GM12878 (cell line): ENCODE results near the gene SRSF1. TPM values are rescaled to one million over a fixed set of nuclear protein-coding genes. Genes with fewer than 3 reads are reported as not detected.

Source experiments
- ATAC-seq: fragments of 200-7000 bp; cut with Tn5 transposase; 3 replicates; pipeline ENCODE4 v1.9.1; 2020; ENCODE audit warnings: mild to moderate bottlenecking, moderate library complexity
- BruUV-seq: library from RNA; stranded (reverse); fragments of 400-500 nt; replicated peaks from 2 replicates; lab custom pipeline; 2021; lab: Mats Ljungman, UMichigan
- CTCF ChIA-PET: fragments of 300-600 bp; sonication (Branson Sonifier 250); formaldehyde crosslinking; extraction: SDS; loops from one replicate; lab custom pipeline; 2021; ENCODE audit warnings: inconsistent platforms; lab: Yijun Ruan, JAX
- POLR2A ChIA-PET: fragments of 350-600 bp; formaldehyde crosslinking; extraction: SDS; loops from one replicate; lab custom pipeline; 2021; ENCODE audit warnings: inconsistent platforms; lab: Charles Lee
- RAD21 ChIA-PET: fragments of 300-600 bp; sonication (Branson Sonifier 250); formaldehyde crosslinking; loops from one replicate; lab custom pipeline; 2023; ENCODE audit warnings: antibody characterized with exemption; ENCODE audit not compliant: unreplicated experiment; lab: Charles Lee
- SMC1A ChIA-PET: fragments of 300-600 bp; sonication (Branson Sonifier 250); formaldehyde crosslinking; loops from one replicate; lab custom pipeline; 2023; ENCODE audit not compliant: unreplicated experiment, uncharacterized antibody; lab: Charles Lee
- DNase-seq: peaks from one replicate; pipeline ENCODE4 v3.0.0-alpha.2; 2011; ENCODE audit warnings: low read depth, low spot score
- FAIRE-seq: peaks from 3 replicates; lab custom pipeline; 2011; peaks lifted over from hg19 to GRCh38; lab: Jason Lieb, UNC
- H2AFZ ChIP-seq: 2 replicates; pipeline ENCODE4 v1.6.0; 2011; ENCODE audit warnings: low read depth, low read length, control low read depth; ENCODE audit not compliant: control insufficient read depth
- H3K27ac ChIP-seq: 2 replicates; pipeline ENCODE4 v1.5.1; 2011; ENCODE audit warnings: control low read depth; ENCODE audit not compliant: control insufficient read depth, insufficient read depth
- H3K27me3 ChIP-seq, 2 experiments: replicated peaks in 1 of 2; 2 replicates each; pipeline versions ENCODE4 v1.6.0 to v1.6.1; 2011; ENCODE audit warnings: low read length in 1 of 2; ENCODE audit not compliant: control insufficient read depth in 2 of 2, insufficient read depth in 2 of 2
- H3K36me3 ChIP-seq, 2 experiments: 2 replicates each; pipeline ENCODE4 v1.5.1; 2011; ENCODE audit warnings: low read length in 1 of 2; ENCODE audit not compliant: control insufficient read depth in 2 of 2, insufficient read depth in 2 of 2
- H3K4me1 ChIP-seq: 2 replicates; pipeline ENCODE4 v1.6.1; 2011; ENCODE audit warnings: mild to moderate bottlenecking, low read length, moderate library complexity, mixed read lengths; ENCODE audit not compliant: control insufficient read depth, insufficient read depth
- H3K4me2 ChIP-seq: 2 replicates; pipeline ENCODE4 v1.6.0; 2011; ENCODE audit warnings: control low read depth; ENCODE audit not compliant: control insufficient read depth, insufficient read depth
- H3K4me3 ChIP-seq: fragments of 200-600 bp; sonication (generic); 2 replicates; pipeline ENCODE4 v1.5.1; 2016
- H3K79me2 ChIP-seq: 2 replicates; pipeline ENCODE4 v1.6.0; 2011; ENCODE audit warnings: low read length; ENCODE audit not compliant: control insufficient read depth, insufficient read depth
- H3K9ac ChIP-seq: 2 replicates; pipeline ENCODE4 v1.8.0; 2011; ENCODE audit warnings: low read length, control low read depth, mixed read lengths; ENCODE audit not compliant: control insufficient read depth, insufficient read depth
- H3K9me3 ChIP-seq: replicated peaks from 3 replicates; pipeline ENCODE4 v1.5.1; 2011; ENCODE audit warnings: mild to moderate bottlenecking, low read length; ENCODE audit not compliant: control insufficient read depth, insufficient read depth
- H4K20me1 ChIP-seq: 2 replicates; pipeline ENCODE4 v1.6.0; 2011; ENCODE audit not compliant: control insufficient read depth, insufficient read depth
- CHD2 ChIP-seq: IDR thresholded peaks from 2 replicates; pipeline ENCODE4 v1.6.1; 2011; ENCODE audit warnings: low read depth, low read length, improper control_type of control experiment, borderline replicate concordance
- EED ChIP-seq: sonication (generic); IDR thresholded peaks from 2 replicates; pipeline ENCODE4 v1.6.1; 2016; ENCODE audit warnings: antibody characterized with exemption, low read depth
- EZH2 ChIP-seq: IDR thresholded peaks from 2 replicates; pipeline ENCODE4 v1.6.1; 2012; ENCODE audit warnings: low read depth, mild to moderate bottlenecking, control low read depth, inconsistent platforms, low read length, borderline replicate concordance; ENCODE audit not compliant: control insufficient read depth
- KLF5 ChIP-seq: fragments of 450-650 bp; IDR thresholded peaks from 2 replicates; pipeline ENCODE4 v1.6.1; 2014; ENCODE audit warnings: mild to moderate bottlenecking; ENCODE audit not compliant: partially characterized antibody
- MTA2 ChIP-seq: fragments of 450-650 bp; IDR thresholded peaks from 2 replicates; pipeline ENCODE4 v1.6.1; 2016; ENCODE audit warnings: low read depth, mild to moderate bottlenecking, moderate library complexity
- MXI1 ChIP-seq: fragments of 150-350 bp; IDR thresholded peaks from 2 replicates; pipeline ENCODE4 v1.6.1; 2011; ENCODE audit warnings: low read depth, mild to moderate bottlenecking, inconsistent platforms, low read length, improper control_type of control experiment
- SMAD1 ChIP-seq: fragments of 450-650 bp; IDR thresholded peaks from 2 replicates; pipeline ENCODE4 v1.6.1; 2018; ENCODE audit warnings: mild to moderate bottlenecking, low read depth; ENCODE audit not compliant: partially characterized antibody
- SUPT20H ChIP-seq: IDR thresholded peaks from 2 replicates; pipeline ENCODE4 v1.6.1; 2011; ENCODE audit warnings: low read depth, mild to moderate bottlenecking, low read length, moderate library complexity, borderline replicate concordance; ENCODE audit not compliant: control insufficient read depth
- TBL1XR1 ChIP-seq: IDR thresholded peaks from 2 replicates; pipeline ENCODE4 v1.6.1; 2012; ENCODE audit warnings: low read depth, low read length, improper control_type of control experiment
- TCF12 ChIP-seq: IDR thresholded peaks from 2 replicates; pipeline ENCODE4 v1.6.1; 2011; ENCODE audit warnings: low read depth, mild to moderate bottlenecking, low read length
- ZNF217 ChIP-seq: fragments of 450-650 bp; IDR thresholded peaks from 2 replicates; pipeline ENCODE4 v1.6.1; 2017; ENCODE audit warnings: antibody characterized with exemption, mild to moderate bottlenecking
- WGBS: methylation state at CpG from one replicate; pipeline ENCODE4 v1.1.6; 2016; ENCODE audit warnings: low lambda C conversion rate; ENCODE audit not compliant: insufficient replicate concordance, insufficient coverage; ENCODE audit errors: missing lambda C conversion rate; 5-methylcytosine and 5-hydroxymethylcytosine counted together
- in situ Hi-C: fragments of 300-500 bp; cut with MboI; formaldehyde crosslinking; loops from 9 replicates; pipeline ENCODE4 v1.14.3; 2018; ENCODE audit warnings: mixed read lengths
- intact Hi-C: fragments of 100-400 bp; cut with micrococcal nuclease; formaldehyde crosslinking; loops from one replicate; pipeline ENCODE4 v1.14.2; 2022; ENCODE audit not compliant: unreplicated experiment
- polyA plus RNA-seq, 11 experiments: library from polyadenylated mRNA; depleted of rRNA in 4 of 11; unstranded in 6 of 11; stranded (reverse) in 5 of 11; fragments of >200 nt; fragmentation: Nextera tagmentation in 4 of 11; fragmentation: Illumina TruSeq in 1 of 11; extraction: Ambion mirVana in 4 of 11; extraction: Trizol in 1 of 11; gene quantifications; 1 replicate in 1 of 11; 2 replicates in 10 of 11; pipeline versions ENCODE4 v1.2.1 to v1.2.3, GENCODE V29; 2011 to 2016; ENCODE audit warnings: inconsistent platforms in 2 of 11, missing spikeins in 2 of 11, low read depth in 1 of 11
- total RNA-seq, 4 experiments: library from RNA; depleted of rRNA in 3 of 4; stranded (reverse); fragments of >200 nt in 3 of 4; fragmentation: Illumina TruSeq in 1 of 4; extraction: Trizol in 1 of 4; gene quantifications; 2 replicates each; pipeline versions ENCODE4 v1.2.1 to v1.2.3, GENCODE V29; 2013 to 2021
- TF ChIP-seq, protein P1 (sequence below): IDR thresholded peaks from 2 replicates; pipeline ENCODE4 v1.6.1; 2012; ENCODE audit warnings: improper control_type of control experiment, low read depth, low read length; ENCODE audit not compliant: insufficient replicate concordance
- TF ChIP-seq, protein P2 (sequence below): fragments of 450-650 bp; formaldehyde crosslinking; IDR thresholded peaks from 2 replicates; pipeline ENCODE4 v1.4.0; 2022; ENCODE audit warnings: mild to moderate bottlenecking, moderate library complexity
- TF ChIP-seq, protein P3 (sequence below), 3 experiments: IDR thresholded peaks in 2 of 3; conservative IDR thresholded peaks in 1 of 3; 2 replicates each; pipeline ENCODE4 v1.5.1; 2011; ENCODE audit warnings: low read depth in 3 of 3, low read length in 3 of 3, mild to moderate bottlenecking in 3 of 3, control low read depth in 2 of 3, moderate library complexity in 2 of 3, inconsistent platforms in 1 of 3, mixed read lengths in 1 of 3; ENCODE audit not compliant: control insufficient read depth in 2 of 3, insufficient read depth in 1 of 3; ENCODE audit errors: extremely low read depth in 1 of 3

The SRSF1 gene
- total and polyA plus RNA-seq, 10 of the 15 experiments (the other 5 are each of a cell fraction or from before 2014, with no cell fraction given) = 101 to 474 (median 404) TPM

DNA sequence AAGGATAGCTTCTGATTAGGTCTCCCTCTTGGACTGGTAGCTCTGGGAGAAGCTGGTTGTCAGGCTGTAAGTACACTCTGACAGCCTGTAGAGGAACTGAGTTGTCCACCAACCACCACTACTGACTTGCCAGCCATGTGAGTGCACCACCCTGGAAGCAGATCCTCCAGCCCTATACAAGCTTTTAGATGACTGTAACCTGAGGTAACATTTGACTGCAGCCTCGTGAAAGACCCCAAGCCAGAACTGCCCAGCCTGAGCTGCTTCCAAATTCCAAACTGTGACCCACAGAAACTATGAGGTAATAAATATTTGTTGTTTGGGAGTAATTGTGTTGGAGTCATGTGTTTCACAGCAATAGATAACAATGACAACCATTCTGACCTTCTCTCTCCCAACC, 45.4 kb upstream of the SRSF1 start:
- H3K27ac ChIP-seq = no peak overlapping the region
- H3K4me1 ChIP-seq = no peaks in the 10 kb centered on the region
- H3K27me3 ChIP-seq = no peaks in the 10 kb centered on the region; a peak in 2 of 4 replicates
- 0% methylated on average over 1 of the region's 1 CpG for WGBS
- RAD21 ChIA-PET = no interaction called here
- no TSS peak for BruUV-seq
- H3K9ac ChIP-seq = no peak overlapping the region
- CTCF ChIA-PET = interaction anchor here (0.8 to 1.0 kb wide), 2 partner anchors 9 to 309 kb away, joined by 3 read pairs; no protein-coding TSS in a partner anchor
- ATAC-seq (no peak), DNase-seq (no peak), FAIRE-seq (no peak)
- no peaks in the 10 kb centered on the region for H4K20me1 ChIP-seq
- SMC1A ChIA-PET = interaction anchor here (1.1 kb wide), 1 partner anchor 35 kb away, joined by 3 read pairs; no protein-coding TSS in a partner anchor
- H3K4me3 ChIP-seq = no peak overlapping the region
- H3K9me3 ChIP-seq = no peaks in the 10 kb centered on the region
- POLR2A ChIA-PET = no interaction called here
- H2AFZ ChIP-seq = no peak overlapping the region
- in situ Hi-C loops (no loop called here), intact Hi-C loops (no loop called here)
- H3K4me2 ChIP-seq = no peak overlapping the region
- no peaks in the 10 kb centered on the region for H3K79me2 ChIP-seq
- no peaks in the 10 kb centered on the region for H3K36me3 ChIP-seq
- TF ChIP-seq MTA2 = no peak
- TF ChIP-seq, protein P1, sequence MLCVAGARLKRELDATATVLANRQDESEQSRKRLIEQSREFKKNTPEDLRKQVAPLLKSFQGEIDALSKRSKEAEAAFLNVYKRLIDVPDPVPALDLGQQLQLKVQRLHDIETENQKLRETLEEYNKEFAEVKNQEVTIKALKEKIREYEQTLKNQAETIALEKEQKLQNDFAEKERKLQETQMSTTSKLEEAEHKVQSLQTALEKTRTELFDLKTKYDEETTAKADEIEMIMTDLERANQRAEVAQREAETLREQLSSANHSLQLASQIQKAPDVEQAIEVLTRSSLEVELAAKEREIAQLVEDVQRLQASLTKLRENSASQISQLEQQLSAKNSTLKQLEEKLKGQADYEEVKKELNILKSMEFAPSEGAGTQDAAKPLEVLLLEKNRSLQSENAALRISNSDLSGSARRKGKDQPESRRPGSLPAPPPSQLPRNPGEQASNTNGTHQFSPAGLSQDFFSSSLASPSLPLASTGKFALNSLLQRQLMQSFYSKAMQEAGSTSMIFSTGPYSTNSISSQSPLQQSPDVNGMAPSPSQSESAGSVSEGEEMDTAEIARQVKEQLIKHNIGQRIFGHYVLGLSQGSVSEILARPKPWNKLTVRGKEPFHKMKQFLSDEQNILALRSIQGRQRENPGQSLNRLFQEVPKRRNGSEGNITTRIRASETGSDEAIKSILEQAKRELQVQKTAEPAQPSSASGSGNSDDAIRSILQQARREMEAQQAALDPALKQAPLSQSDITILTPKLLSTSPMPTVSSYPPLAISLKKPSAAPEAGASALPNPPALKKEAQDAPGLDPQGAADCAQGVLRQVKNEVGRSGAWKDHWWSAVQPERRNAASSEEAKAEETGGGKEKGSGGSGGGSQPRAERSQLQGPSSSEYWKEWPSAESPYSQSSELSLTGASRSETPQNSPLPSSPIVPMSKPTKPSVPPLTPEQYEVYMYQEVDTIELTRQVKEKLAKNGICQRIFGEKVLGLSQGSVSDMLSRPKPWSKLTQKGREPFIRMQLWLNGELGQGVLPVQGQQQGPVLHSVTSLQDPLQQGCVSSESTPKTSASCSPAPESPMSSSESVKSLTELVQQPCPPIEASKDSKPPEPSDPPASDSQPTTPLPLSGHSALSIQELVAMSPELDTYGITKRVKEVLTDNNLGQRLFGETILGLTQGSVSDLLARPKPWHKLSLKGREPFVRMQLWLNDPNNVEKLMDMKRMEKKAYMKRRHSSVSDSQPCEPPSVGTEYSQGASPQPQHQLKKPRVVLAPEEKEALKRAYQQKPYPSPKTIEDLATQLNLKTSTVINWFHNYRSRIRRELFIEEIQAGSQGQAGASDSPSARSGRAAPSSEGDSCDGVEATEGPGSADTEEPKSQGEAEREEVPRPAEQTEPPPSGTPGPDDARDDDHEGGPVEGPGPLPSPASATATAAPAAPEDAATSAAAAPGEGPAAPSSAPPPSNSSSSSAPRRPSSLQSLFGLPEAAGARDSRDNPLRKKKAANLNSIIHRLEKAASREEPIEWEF = no peak
- TF ChIP-seq CHD2 = no peak
- TF ChIP-seq SUPT20H = no peak
- TF ChIP-seq EED = no peak
- TF ChIP-seq, protein P2, sequence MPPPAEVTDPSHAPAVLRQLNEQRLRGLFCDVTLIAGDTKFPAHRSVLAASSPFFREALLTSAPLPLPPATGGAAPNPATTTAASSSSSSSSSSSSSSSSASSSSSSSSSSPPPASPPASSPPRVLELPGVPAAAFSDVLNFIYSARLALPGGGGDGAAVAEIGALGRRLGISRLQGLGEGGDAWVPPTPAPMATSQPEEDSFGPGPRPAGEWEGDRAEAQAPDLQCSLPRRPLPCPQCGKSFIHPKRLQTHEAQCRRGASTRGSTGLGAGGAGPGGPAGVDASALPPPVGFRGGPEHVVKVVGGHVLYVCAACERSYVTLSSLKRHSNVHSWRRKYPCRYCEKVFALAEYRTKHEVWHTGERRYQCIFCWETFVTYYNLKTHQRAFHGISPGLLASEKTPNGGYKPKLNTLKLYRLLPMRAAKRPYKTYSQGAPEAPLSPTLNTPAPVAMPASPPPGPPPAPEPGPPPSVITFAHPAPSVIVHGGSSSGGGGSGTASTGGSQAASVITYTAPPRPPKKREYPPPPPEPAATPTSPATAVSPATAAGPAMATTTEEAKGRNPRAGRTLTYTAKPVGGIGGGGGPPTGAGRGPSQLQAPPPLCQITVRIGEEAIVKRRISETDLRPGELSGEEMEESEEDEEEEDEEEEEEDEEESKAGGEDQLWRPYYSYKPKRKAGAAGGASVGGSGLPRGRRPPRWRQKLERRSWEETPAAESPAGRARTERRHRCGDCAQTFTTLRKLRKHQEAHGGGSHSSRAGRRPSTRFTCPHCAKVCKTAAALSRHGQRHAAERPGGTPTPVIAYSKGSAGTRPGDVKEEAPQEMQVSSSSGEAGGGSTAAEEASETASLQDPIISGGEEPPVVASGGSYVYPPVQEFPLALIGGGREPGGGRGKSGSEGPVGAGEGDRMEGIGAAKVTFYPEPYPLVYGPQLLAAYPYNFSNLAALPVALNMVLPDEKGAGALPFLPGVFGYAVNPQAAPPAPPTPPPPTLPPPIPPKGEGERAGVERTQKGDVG (CRISPR knock-in tag) = no peak
- no peak for TF ChIP-seq ZNF217
- no peak for TF ChIP-seq TCF12
- no peak for TF ChIP-seq KLF5
- TF ChIP-seq EZH2 = no peak
- TF ChIP-seq SMAD1 = no peak
- TF ChIP-seq MXI1 = no peak
- TF ChIP-seq, protein P3, sequence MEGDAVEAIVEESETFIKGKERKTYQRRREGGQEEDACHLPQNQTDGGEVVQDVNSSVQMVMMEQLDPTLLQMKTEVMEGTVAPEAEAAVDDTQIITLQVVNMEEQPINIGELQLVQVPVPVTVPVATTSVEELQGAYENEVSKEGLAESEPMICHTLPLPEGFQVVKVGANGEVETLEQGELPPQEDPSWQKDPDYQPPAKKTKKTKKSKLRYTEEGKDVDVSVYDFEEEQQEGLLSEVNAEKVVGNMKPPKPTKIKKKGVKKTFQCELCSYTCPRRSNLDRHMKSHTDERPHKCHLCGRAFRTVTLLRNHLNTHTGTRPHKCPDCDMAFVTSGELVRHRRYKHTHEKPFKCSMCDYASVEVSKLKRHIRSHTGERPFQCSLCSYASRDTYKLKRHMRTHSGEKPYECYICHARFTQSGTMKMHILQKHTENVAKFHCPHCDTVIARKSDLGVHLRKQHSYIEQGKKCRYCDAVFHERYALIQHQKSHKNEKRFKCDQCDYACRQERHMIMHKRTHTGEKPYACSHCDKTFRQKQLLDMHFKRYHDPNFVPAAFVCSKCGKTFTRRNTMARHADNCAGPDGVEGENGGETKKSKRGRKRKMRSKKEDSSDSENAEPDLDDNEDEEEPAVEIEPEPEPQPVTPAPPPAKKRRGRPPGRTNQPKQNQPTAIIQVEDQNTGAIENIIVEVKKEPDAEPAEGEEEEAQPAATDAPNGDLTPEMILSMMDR (IDR thresholded peaks at IDR 0.05 in 2 of 3, conservative IDR thresholded peaks at IDR 0.05 in 1 of 3; ENCODE audit: control insufficient read depth in 2 of 3, extremely low read depth in 1 of 3, insufficient read depth in 1 of 3, low read depth in 3 of 3, low read length in 3 of 3) = no peak
- TF ChIP-seq TBL1XR1 = no peak
